Measurements from ENCODE around the gene SHC3. TPM values are rescaled to one million over a fixed set of nuclear protein-coding genes. Genes with fewer than 3 reads are reported as not detected.

SHC3 gene
- polyA plus RNA-seq, 3 donors, result not detected

GRCh38 chr9:89219637-89220036, 41.0 kb upstream of the SHC3 start:
- H3K27me3 Mint-ChIP-seq (ENCODE audit: low read depth in 3 of 3), result peaks cover 4 to 9% (median 7%) of the 10 kb centered on the region in 3 donors
- H3K9me3 ChIP-seq (replicated peaks in 1 of 2; ENCODE audit: control insufficient read depth in 1 of 2, insufficient read depth in 1 of 2, low read length in 2 of 2), result no peaks in the 10 kb centered on the region
- 94% methylated on average over 4 of the region's 5 CpGs for WGBS (ENCODE audit: insufficient coverage)
- DNase-seq, result no peak
- H3K36me3 ChIP-seq (replicated peaks in 1 of 2; ENCODE audit: control insufficient read depth in 1 of 2, insufficient read depth in 2 of 2, low read length in 2 of 2), result no peaks in the 10 kb centered on the region
- H3K27ac ChIP-seq (ENCODE audit: low read depth in 1 of 2, low read length in 2 of 2), result no peak overlapping the region
- H3K4me3 ChIP-seq (replicated peaks in 1 of 3; ENCODE audit: low read depth in 2 of 3, low read length in 3 of 3), result no peak overlapping the region
- H3K4me3 Mint-ChIP-seq, result no peak overlapping the region
- H3K4me1 Mint-ChIP-seq, result no peaks in the 10 kb centered on the region
- H3K9me3 Mint-ChIP-seq, result peaks cover 0 to 3% (median 0%) of the 10 kb centered on the region in 7 donors
- no peaks in the 10 kb centered on the region for H3K79me2 ChIP-seq (ENCODE audit: insufficient read depth, low read length)
- H3K27ac Mint-ChIP-seq, result no peak overlapping the region
- H3K4me1 ChIP-seq (ENCODE audit: control insufficient read depth in 1 of 2, insufficient read depth in 2 of 2, low read length in 2 of 2), result no peaks in the 10 kb centered on the region
- no peak overlapping the region for H3K9ac ChIP-seq (ENCODE audit: insufficient read depth, low read length, poor library complexity, severe bottlenecking)
- H3K27me3 ChIP-seq (ENCODE audit: control insufficient read depth in 2 of 2, insufficient read depth in 2 of 2, low read length in 2 of 2), result peaks cover 0 to 3% of the 10 kb centered on the region in 2 donors
- H3K36me3 Mint-ChIP-seq, result no peaks in the 10 kb centered on the region
- H3K4me2 ChIP-seq (replicated peaks; ENCODE audit: extremely low read depth, low read length, poor library complexity, severe bottlenecking), result no peak overlapping the region
- H4K20me1 ChIP-seq (ENCODE audit: insufficient read depth, low read length), result no peaks in the 10 kb centered on the region
- H2AFZ ChIP-seq (ENCODE audit: insufficient read depth, low read depth, low read length, poor library complexity, severe bottlenecking), result no peak overlapping the region
- TF ChIP-seq CTCF (IDR thresholded peaks at IDR 0.05), result no peak
- intact Hi-C loops (cut with micrococcal nuclease), result no loop called here

GRCh38 chr9:89218040-89218928, 39.7 kb upstream of the SHC3 start:
- no peaks in the 10 kb centered on the region for H3K27me3 ChIP-seq (ENCODE audit: control insufficient read depth in 2 of 2, insufficient read depth in 2 of 2, low read length in 2 of 2)
- TF ChIP-seq CTCF (IDR thresholded peaks at IDR 0.05), result no peak
- no peak overlapping the region for H3K9ac ChIP-seq (ENCODE audit: insufficient read depth, low read length, poor library complexity, severe bottlenecking)
- H3K9me3 ChIP-seq (replicated peaks in 1 of 2; ENCODE audit: control insufficient read depth in 1 of 2, insufficient read depth in 1 of 2, low read length in 2 of 2), result no peaks in the 10 kb centered on the region
- Mint-ChIP-seq H3K4me1 (no peaks in the 10 kb centered on the region), H3K36me3 (no peaks in the 10 kb centered on the region), H3K4me3 (no peak overlapping the region), H3K27ac (no peak overlapping the region), H3K27me3 (ENCODE audit: low read depth in 3 of 3) (peaks cover 6 to 12% (median 7%) of the 10 kb centered on the region in 3 donors), H3K9me3 (peaks cover 0 to 3% (median 0%) of the 10 kb centered on the region in 7 donors)
- no peak overlapping the region for H3K4me2 ChIP-seq (replicated peaks; ENCODE audit: extremely low read depth, low read length, poor library complexity, severe bottlenecking)
- no peak for DNase-seq
- no peak overlapping the region for H2AFZ ChIP-seq (ENCODE audit: insufficient read depth, low read depth, low read length, poor library complexity, severe bottlenecking)
- H3K27ac ChIP-seq (ENCODE audit: low read depth in 1 of 2, low read length in 2 of 2), result no peak overlapping the region
- H3K4me3 ChIP-seq (replicated peaks in 1 of 3; ENCODE audit: low read depth in 2 of 3, low read length in 3 of 3), result no peak overlapping the region
- H3K4me1 ChIP-seq (ENCODE audit: control insufficient read depth in 1 of 2, insufficient read depth in 2 of 2, low read length in 2 of 2), result no peaks in the 10 kb centered on the region
- no peaks in the 10 kb centered on the region for H4K20me1 ChIP-seq (ENCODE audit: insufficient read depth, low read length)
- intact Hi-C loops (cut with micrococcal nuclease), result no loop called here
- H3K79me2 ChIP-seq (ENCODE audit: insufficient read depth, low read length), result no peaks in the 10 kb centered on the region
- H3K36me3 ChIP-seq (replicated peaks in 1 of 2; ENCODE audit: control insufficient read depth in 1 of 2, insufficient read depth in 2 of 2, low read length in 2 of 2), result no peaks in the 10 kb centered on the region
- no CpG with 5 or more reads among the region's 11 CpGs for WGBS (ENCODE audit: insufficient coverage)
